H9 (cell line): ENCODE results near the gene METTL25B. TPM values are rescaled to one million over a fixed set of nuclear protein-coding genes. Genes with fewer than 3 reads are reported as not detected.

Source experiments
- DNase-seq: peaks from one replicate; pipeline ENCODE4 v3.0.0-alpha.2; 2017
- H2AFZ ChIP-seq: one replicate; pipeline ENCODE4 v1.6.1; 2013; ENCODE audit warnings: mild to moderate bottlenecking, low read length, control low read depth, moderate library complexity
- H2AK5ac ChIP-seq: 2 replicates; pipeline ENCODE4 v1.6.1; 2013; ENCODE audit warnings: low read length, control low read depth, mixed read lengths; ENCODE audit not compliant: insufficient read length
- H2BK120ac ChIP-seq: one replicate; pipeline ENCODE4 v1.6.1; 2013; ENCODE audit warnings: low read depth, mild to moderate bottlenecking, low read length, control low read depth, inconsistent platforms; ENCODE audit not compliant: poor library complexity, severe bottlenecking
- H2BK12ac ChIP-seq: 2 replicates; pipeline ENCODE4 v1.6.1; 2013; ENCODE audit warnings: low read length, control low read depth, mixed read lengths, low read depth; ENCODE audit not compliant: insufficient read length
- H2BK15ac ChIP-seq: 2 replicates; pipeline ENCODE4 v1.6.1; 2013; ENCODE audit warnings: low read depth, low read length, control low read depth
- H2BK20ac ChIP-seq: one replicate; pipeline ENCODE4 v1.6.1; 2013; ENCODE audit warnings: low read depth, mild to moderate bottlenecking, low read length, control low read depth, inconsistent platforms; ENCODE audit not compliant: poor library complexity, severe bottlenecking
- H2BK5ac ChIP-seq: 2 replicates; pipeline ENCODE4 v1.6.1; 2013; ENCODE audit warnings: low read length, control low read depth, mixed read lengths; ENCODE audit not compliant: insufficient read length
- H3K14ac ChIP-seq: 2 replicates; pipeline ENCODE4 v1.6.1; 2013; ENCODE audit warnings: low read length, control low read depth; ENCODE audit not compliant: insufficient read depth
- H3K18ac ChIP-seq: 2 replicates; pipeline ENCODE4 v1.6.1; 2013; ENCODE audit warnings: low read depth, mild to moderate bottlenecking, mixed read lengths, low read length, control low read depth; ENCODE audit not compliant: insufficient read length
- H3K23ac ChIP-seq: 2 replicates; pipeline ENCODE4 v1.6.1; 2013; ENCODE audit warnings: low read length, control low read depth, mixed read lengths, low read depth; ENCODE audit not compliant: insufficient read length
- H3K23me2 ChIP-seq: 2 replicates; pipeline ENCODE4 v1.6.1; 2013; ENCODE audit warnings: low read depth, mild to moderate bottlenecking, mixed read lengths, low read length, control low read depth; ENCODE audit not compliant: insufficient read length, poor library complexity, severe bottlenecking
- H3K27ac ChIP-seq: 2 replicates; pipeline ENCODE4 v1.5.1; 2013; ENCODE audit warnings: low read length, control low read depth, mixed read lengths, low read depth; ENCODE audit not compliant: insufficient read length
- H3K27me3 ChIP-seq: 2 replicates; pipeline ENCODE4 v1.6.1; 2013; ENCODE audit warnings: low read length, control low read depth, inconsistent platforms; ENCODE audit not compliant: insufficient read depth
- H3K4ac ChIP-seq: 2 replicates; pipeline ENCODE4 v1.6.1; 2013; ENCODE audit warnings: low read depth, mild to moderate bottlenecking, control low read depth, inconsistent platforms, low read length, moderate library complexity
- H3K4me1 ChIP-seq: 2 replicates; pipeline ENCODE4 v1.6.1; 2013; ENCODE audit warnings: low read length, control low read depth, inconsistent platforms; ENCODE audit not compliant: insufficient read depth
- H3K4me2 ChIP-seq: 2 replicates; pipeline ENCODE4 v1.6.1; 2013; ENCODE audit warnings: low read length, control low read depth, mixed read lengths; ENCODE audit not compliant: insufficient read length, insufficient read depth
- H3K56ac ChIP-seq: 2 replicates; pipeline ENCODE4 v1.6.1; 2013; ENCODE audit warnings: low read depth, mild to moderate bottlenecking, mixed read lengths, low read length, control low read depth; ENCODE audit not compliant: insufficient read length
- H3K79me1 ChIP-seq: 2 replicates; pipeline ENCODE4 v1.6.1; 2013; ENCODE audit warnings: low read depth, mild to moderate bottlenecking, moderate library complexity, low read length, control low read depth, inconsistent platforms; ENCODE audit not compliant: insufficient read depth, poor library complexity, severe bottlenecking
- H3K79me2 ChIP-seq: 2 replicates; pipeline ENCODE4 v1.6.1; 2013; ENCODE audit warnings: low read length, control low read depth, inconsistent platforms; ENCODE audit not compliant: insufficient read depth
- H3K9ac ChIP-seq: 2 replicates; pipeline ENCODE4 v1.6.1; 2013; ENCODE audit warnings: low read length, control low read depth, mixed read lengths; ENCODE audit not compliant: insufficient read length; ENCODE audit errors: extremely low read depth
- H3K9me3 ChIP-seq: one replicate; pipeline ENCODE4 v1.6.1; 2013; ENCODE audit warnings: low read depth, low read length, inconsistent platforms; ENCODE audit not compliant: control insufficient read depth
- H3T11ph ChIP-seq: one replicate; pipeline ENCODE4 v1.6.1; 2013; ENCODE audit warnings: mild to moderate bottlenecking, low read length, control low read depth, inconsistent platforms
- H4K20me1 ChIP-seq: one replicate; pipeline ENCODE4 v1.6.1; 2013; ENCODE audit not compliant: control insufficient read depth, insufficient read length, insufficient read depth
- H4K5ac ChIP-seq: 2 replicates; pipeline ENCODE4 v1.6.1; 2013; ENCODE audit warnings: low read depth, mild to moderate bottlenecking, mixed read lengths, low read length, control low read depth; ENCODE audit not compliant: insufficient read length
- H4K8ac ChIP-seq: replicated peaks from 2 replicates; pipeline ENCODE4 v1.6.1; 2013; ENCODE audit warnings: low read length, control low read depth, mixed read lengths, low read depth; ENCODE audit not compliant: insufficient read length
- H4K91ac ChIP-seq: 2 replicates; pipeline ENCODE4 v1.6.1; 2013; ENCODE audit warnings: low read depth, mild to moderate bottlenecking, moderate library complexity, mixed read lengths, low read length, control low read depth; ENCODE audit not compliant: insufficient read length
- H3K27ac Mint-ChIP-seq, 3 experiments: 2 replicates in 2 of 3; 3 replicates in 1 of 3; pipeline ENCODE4 v1.8.0; 2020 to 2021; ENCODE audit warnings: mixed read lengths in 3 of 3, mild to moderate bottlenecking in 1 of 3, moderate library complexity in 1 of 3
- H3K27me3 Mint-ChIP-seq: 2 replicates; pipeline ENCODE4 v1.8.0; 2021; ENCODE audit warnings: low read depth, mild to moderate bottlenecking, moderate library complexity, mixed read lengths
- H3K36me3 Mint-ChIP-seq, 3 experiments: 2 replicates in 2 of 3; 3 replicates in 1 of 3; pipeline ENCODE4 v1.8.0; 2020 to 2021; ENCODE audit warnings: low read depth in 3 of 3, mixed read lengths in 3 of 3; ENCODE audit not compliant: insufficient read depth in 1 of 3
- H3K4me1 Mint-ChIP-seq, 2 experiments: 2 replicates each; pipeline ENCODE4 v1.8.0; 2020; ENCODE audit warnings: mixed read lengths in 2 of 2
- H3K4me3 Mint-ChIP-seq, 2 experiments: 2 replicates in 1 of 2; 3 replicates in 1 of 2; pipeline ENCODE4 v1.8.0; 2020 to 2021; ENCODE audit warnings: mild to moderate bottlenecking in 2 of 2, mixed read lengths in 2 of 2, moderate library complexity in 1 of 2
- H3K9me3 Mint-ChIP-seq, 2 experiments: 2 replicates in 1 of 2; 3 replicates in 1 of 2; pipeline ENCODE4 v1.8.0; 2020; ENCODE audit warnings: mild to moderate bottlenecking in 2 of 2, mixed read lengths in 2 of 2, moderate library complexity in 1 of 2
- WGBS: extraction: QIAGEN DNeasy Blood & Tissue Kit; methylation state at CpG from one replicate; pipeline ENCODE4 v1.1.7; 2013; ENCODE audit warnings: missing lambda C conversion rate, low lambda C conversion rate, mixed read lengths; ENCODE audit not compliant: insufficient read length; ENCODE audit errors: extremely low coverage; 5-methylcytosine and 5-hydroxymethylcytosine counted together
- total RNA-seq: library from RNA; stranded (reverse); gene quantifications from 2 replicates; pipeline ENCODE4 v1.2.1, GENCODE V29; 2021
- TF ChIP-seq, protein P1 (sequence below): fragments of 200-600 bp; sonication (generic); conservative IDR thresholded peaks from 3 replicates; pipeline ENCODE4 v1.8.0; 2021; ENCODE audit warnings: antibody characterized with exemption, mild to moderate bottlenecking

METTL25B gene
- total RNA-seq, 1 experiment from 2014 or later: 26.2 TPM

DNA sequence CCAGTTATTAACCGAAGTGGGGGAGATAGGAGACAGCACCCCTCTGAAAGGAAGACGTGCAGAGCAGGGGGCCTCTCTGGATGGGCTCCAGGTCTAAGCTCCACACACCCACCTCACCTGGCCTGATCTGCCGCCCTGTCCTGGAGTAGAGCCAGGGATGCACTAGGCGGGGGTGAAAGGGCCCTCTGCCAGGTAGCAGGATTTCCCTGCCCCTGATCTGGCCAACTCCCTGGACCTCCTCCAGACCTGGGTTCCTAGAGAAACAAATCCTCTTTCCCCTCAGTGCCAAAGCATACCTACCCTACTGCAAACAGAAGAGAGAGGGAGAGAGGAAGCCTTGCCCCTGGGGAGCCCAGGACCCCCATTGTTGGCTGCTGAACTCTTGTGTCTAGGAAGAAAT lies 24.9 kb upstream of the METTL25B start:
- Histone ChIP-seq H3T11ph (no peak overlapping the region), H3K18ac (no peak overlapping the region), H3K27ac (no peak overlapping the region), H3K23me2 (peaks cover 36% of the 10 kb centered on the region), H3K23ac (no peak overlapping the region), H3K4ac (no peak overlapping the region), H2BK5ac (no peak overlapping the region), H3K27me3 (peaks cover 3% of the 10 kb centered on the region; the same call in 1 of the 2 replicates), H3K79me1 (no peaks in the 10 kb centered on the region), H4K91ac (no peak overlapping the region), H3K79me2 (no peaks in the 10 kb centered on the region), H2AFZ (no peak overlapping the region), H3K14ac (no peak overlapping the region), H3K9me3 (no peaks in the 10 kb centered on the region), H4K5ac (no peak overlapping the region), H4K20me1 (no peaks in the 10 kb centered on the region), H2BK20ac (no peak overlapping the region), H4K8ac (no peak overlapping the region), H3K4me1 (peaks cover 6% of the 10 kb centered on the region; the same call in 1 of the 2 replicates), H3K9ac (no peak overlapping the region), H2BK15ac (no peak overlapping the region), H2BK120ac (no peak overlapping the region), H2AK5ac (no peak overlapping the region), H2BK12ac (no peak overlapping the region), H3K4me2 (peak overlapping the region; percentile 83), H3K56ac (no peak overlapping the region)
- no CpG with 5 or more reads among the region's 4 CpGs for WGBS
- Mint-ChIP-seq H3K4me1 (peaks cover 46 to 53% of the 10 kb centered on the region in 2 experiments), H3K36me3 (peaks cover 15 to 44% (median 33%) of the 10 kb centered on the region in 3 experiments), H3K27ac (no peak overlapping the region; a peak in 2 of 7 replicates), H3K9me3 (no peaks in the 10 kb centered on the region; a peak in 1 of 5 replicates), H3K27me3 (peaks cover 38% of the 10 kb centered on the region), H3K4me3 (peak overlapping the region; percentile 74 to 91)
- DNase-seq: no peak
- TF ChIP-seq, protein P1, sequence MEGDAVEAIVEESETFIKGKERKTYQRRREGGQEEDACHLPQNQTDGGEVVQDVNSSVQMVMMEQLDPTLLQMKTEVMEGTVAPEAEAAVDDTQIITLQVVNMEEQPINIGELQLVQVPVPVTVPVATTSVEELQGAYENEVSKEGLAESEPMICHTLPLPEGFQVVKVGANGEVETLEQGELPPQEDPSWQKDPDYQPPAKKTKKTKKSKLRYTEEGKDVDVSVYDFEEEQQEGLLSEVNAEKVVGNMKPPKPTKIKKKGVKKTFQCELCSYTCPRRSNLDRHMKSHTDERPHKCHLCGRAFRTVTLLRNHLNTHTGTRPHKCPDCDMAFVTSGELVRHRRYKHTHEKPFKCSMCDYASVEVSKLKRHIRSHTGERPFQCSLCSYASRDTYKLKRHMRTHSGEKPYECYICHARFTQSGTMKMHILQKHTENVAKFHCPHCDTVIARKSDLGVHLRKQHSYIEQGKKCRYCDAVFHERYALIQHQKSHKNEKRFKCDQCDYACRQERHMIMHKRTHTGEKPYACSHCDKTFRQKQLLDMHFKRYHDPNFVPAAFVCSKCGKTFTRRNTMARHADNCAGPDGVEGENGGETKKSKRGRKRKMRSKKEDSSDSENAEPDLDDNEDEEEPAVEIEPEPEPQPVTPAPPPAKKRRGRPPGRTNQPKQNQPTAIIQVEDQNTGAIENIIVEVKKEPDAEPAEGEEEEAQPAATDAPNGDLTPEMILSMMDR: no peak
